ENCODE measurements around the gene C1QTNF9. TPM values are rescaled to one million over a fixed set of nuclear protein-coding genes. Genes with fewer than 3 reads are reported as not detected.

Gene C1QTNF9
- total RNA-seq, 1 donor from 2014 or later = 0.83 TPM

GRCh38 chr13:24280720-24281119 is 28.7 kb upstream of the C1QTNF9 start:
- intact Hi-C loops (cut with DNase I) = no loop called here
- no peak for DNase-seq (ENCODE audit: low spot score)

- peak; percentile 55 for DNase-seq (ENCODE audit: low spot score)
- intact Hi-C loops (cut with DNase I) = no loop called here
Measured at GRCh38 chr13:24281188-24282008, 28.0 kb upstream of the C1QTNF9 start.

- intact Hi-C loops (cut with DNase I) = no loop called here
- DNase-seq (ENCODE audit: low spot score) = no peak
Measured at GRCh38 chr13:24282256-24282655, 27.1 kb upstream of the C1QTNF9 start.

- intact Hi-C loops (cut with DNase I) = no loop called here
- DNase-seq (ENCODE audit: low spot score) = no peak
Measured at GRCh38 chr13:24284889-24285565, 24.4 kb upstream of the C1QTNF9 start.

- no peak for DNase-seq (ENCODE audit: low spot score)
Measured at GRCh38 chr13:24286624-24287023, 22.8 kb upstream of the C1QTNF9 start.

GRCh38 chr13:24287748-24288287 is 21.6 kb upstream of the C1QTNF9 start:
- DNase-seq (ENCODE audit: low spot score) = no peak
- intact Hi-C loops (cut with DNase I) = no loop called here

More at GRCh38 chr13:24286624-24287023, 22.8 kb upstream of the C1QTNF9 start:
- intact Hi-C loops (cut with DNase I) = no loop called here

GRCh38 chr13:24288870-24289269 is 20.5 kb upstream of the C1QTNF9 start:
- intact Hi-C loops (cut with DNase I) = no loop called here
- DNase-seq (ENCODE audit: low spot score) = no peak

GRCh38 chr13:24290280-24290932 is 19.0 kb upstream of the C1QTNF9 start:
- intact Hi-C loops (cut with DNase I) = no loop called here

GRCh38 chr13:24292481-24292880 is 16.9 kb upstream of the C1QTNF9 start:
- intact Hi-C loops (cut with DNase I) = no loop called here
- DNase-seq (ENCODE audit: low spot score) = no peak

More at GRCh38 chr13:24290280-24290932, 19.0 kb upstream of the C1QTNF9 start:
- DNase-seq (ENCODE audit: low spot score) = no peak

- intact Hi-C loops (cut with DNase I) = no loop called here
Measured at GRCh38 chr13:24293746-24294145, 15.6 kb upstream of the C1QTNF9 start.

GRCh38 chr13:24299488-24300114 is 9.8 kb upstream of the C1QTNF9 start:
- intact Hi-C loops (cut with DNase I) = no loop called here
- DNase-seq (ENCODE audit: low spot score) = no peak

More at GRCh38 chr13:24293746-24294145, 15.6 kb upstream of the C1QTNF9 start:
- no peak for DNase-seq (ENCODE audit: low spot score)

- intact Hi-C loops (cut with DNase I) = no loop called here
- DNase-seq (ENCODE audit: low spot score) = no peak
Measured at GRCh38 chr13:24301434-24301833, 7.9 kb upstream of the C1QTNF9 start.

GRCh38 chr13:24301911-24302310 is 7.5 kb upstream of the C1QTNF9 start:
- intact Hi-C loops (cut with DNase I) = no loop called here
- DNase-seq (ENCODE audit: low spot score) = no peak

- intact Hi-C loops (cut with DNase I) = loop anchor here (5.0 kb wide), 1 partner anchor 32 kb away; no protein-coding TSS in a partner anchor
- DNase-seq (ENCODE audit: low spot score) = no peak
Measured at GRCh38 chr13:24304620-24305019, 4.8 kb upstream of the C1QTNF9 start.

- intact Hi-C loops (cut with DNase I) = loop anchor here (5.0 kb wide), 1 partner anchor 34 kb away; no protein-coding TSS in a partner anchor
Measured at GRCh38 chr13:24306632-24307031, 2.7 kb upstream of the C1QTNF9 start.

GRCh38 chr13:24307211-24308067 is 1.9 kb upstream of the C1QTNF9 start:
- no peak for DNase-seq (ENCODE audit: low spot score)
- intact Hi-C loops (cut with DNase I) = loop anchor here (5.0 kb wide), 1 partner anchor 35 kb away; no protein-coding TSS in a partner anchor

More at GRCh38 chr13:24306632-24307031, 2.7 kb upstream of the C1QTNF9 start:
- no peak for DNase-seq (ENCODE audit: low spot score)

- intact Hi-C loops (cut with DNase I) = loop anchor here (5.0 kb wide), 1 partner anchor 36 kb away; no protein-coding TSS in a partner anchor
- DNase-seq (ENCODE audit: low spot score) = no peak
Measured at GRCh38 chr13:24308068-24308445, 1.3 kb upstream of the C1QTNF9 start.

- intact Hi-C loops (cut with DNase I) = loop anchor here (5.0 kb wide), 1 partner anchor 36 kb away; no protein-coding TSS in a partner anchor
- no peak for DNase-seq (ENCODE audit: low spot score)
Measured at GRCh38 chr13:24308488-24309020, 826 bp upstream of the C1QTNF9 start.

Data from cardiac septum (tissue), 1 donor.